ENCODE data around the gene NLRP1.

Gene NLRP1

GRCh38 chr17:5464717-5465507 is 119.4 kb downstream of the NLRP1 start:
- Histone ChIP-seq H3K9me3 (replicated peaks in 1 of 2; ENCODE audit: control insufficient read depth in 2 of 2, insufficient read depth in 1 of 2, low read depth in 1 of 2, low read length in 2 of 2) (no peaks in the 10 kb centered on the region), H3K79me1 (ENCODE audit: low read depth, low read length) (peaks cover 9% of the 10 kb centered on the region), H2BK12ac (ENCODE audit: low read length) (no peak overlapping the region), H3K4me1 (ENCODE audit: control insufficient read depth in 2 of 2, insufficient read depth in 1 of 2, low read depth in 1 of 2, low read length in 2 of 2) (peaks cover 0 to 6% of the 10 kb centered on the region in 2 donors), H4K8ac (ENCODE audit: low read depth, low read length) (no peak overlapping the region), H3K4ac (ENCODE audit: low read length) (no peak overlapping the region), H3K4me2 (ENCODE audit: insufficient read depth, low read length, poor library complexity, severe bottlenecking) (no peak overlapping the region), H3K27ac (replicated peaks; ENCODE audit: low read length) (no peak overlapping the region), H3K9ac (ENCODE audit: low read depth, low read length, poor library complexity) (no peak overlapping the region), H2BK5ac (ENCODE audit: low read length) (no peak overlapping the region), H2BK120ac (ENCODE audit: low read depth, low read length) (no peak overlapping the region), H2BK15ac (ENCODE audit: low read length) (no peak overlapping the region), H3K36me3 (replicated peaks in 1 of 2; ENCODE audit: control insufficient read depth in 2 of 2, insufficient read depth in 2 of 2, low read length in 2 of 2) (peaks cover 8 to 62% of the 10 kb centered on the region in 2 donors), H3K18ac (ENCODE audit: low read length) (no peak overlapping the region), H4K91ac (ENCODE audit: low read depth, low read length, poor library complexity) (no peak overlapping the region), H2AK5ac (ENCODE audit: low read depth, low read length) (no peak overlapping the region), H3K14ac (ENCODE audit: low read length) (no peak overlapping the region), H3K27me3 (ENCODE audit: control insufficient read depth in 3 of 3, insufficient read depth in 3 of 3, low read depth in 1 of 3, low read length in 3 of 3) (no peaks in the 10 kb centered on the region), H3K4me3 (ENCODE audit: low read length in 2 of 2) (peak overlapping the region in 1 of 2 donors; percentile 63), H2AFZ (ENCODE audit: low read length) (no peak overlapping the region), H3K23ac (ENCODE audit: low read depth, low read length, poor library complexity) (no peak overlapping the region)
- no peak for DNase-seq (ENCODE audit: low spot score)
- no CpG with 5 or more reads among the region's 10 CpGs for WGBS, 2 donors (ENCODE audit: extremely low coverage in 2 of 2, insufficient read length in 2 of 2, insufficient replicate concordance in 1 of 2)

Measured in neuronal stem cell (in vitro differentiated cells).